ENCODE measurements around the gene GSDME. TPM values are rescaled to one million over a fixed set of nuclear protein-coding genes. Genes with fewer than 3 reads are reported as not detected.

The GSDME gene
- polyA plus RNA-seq, 1 of the 3 experiments (the other 2 are of a cell fraction): 109 TPM

DNA sequence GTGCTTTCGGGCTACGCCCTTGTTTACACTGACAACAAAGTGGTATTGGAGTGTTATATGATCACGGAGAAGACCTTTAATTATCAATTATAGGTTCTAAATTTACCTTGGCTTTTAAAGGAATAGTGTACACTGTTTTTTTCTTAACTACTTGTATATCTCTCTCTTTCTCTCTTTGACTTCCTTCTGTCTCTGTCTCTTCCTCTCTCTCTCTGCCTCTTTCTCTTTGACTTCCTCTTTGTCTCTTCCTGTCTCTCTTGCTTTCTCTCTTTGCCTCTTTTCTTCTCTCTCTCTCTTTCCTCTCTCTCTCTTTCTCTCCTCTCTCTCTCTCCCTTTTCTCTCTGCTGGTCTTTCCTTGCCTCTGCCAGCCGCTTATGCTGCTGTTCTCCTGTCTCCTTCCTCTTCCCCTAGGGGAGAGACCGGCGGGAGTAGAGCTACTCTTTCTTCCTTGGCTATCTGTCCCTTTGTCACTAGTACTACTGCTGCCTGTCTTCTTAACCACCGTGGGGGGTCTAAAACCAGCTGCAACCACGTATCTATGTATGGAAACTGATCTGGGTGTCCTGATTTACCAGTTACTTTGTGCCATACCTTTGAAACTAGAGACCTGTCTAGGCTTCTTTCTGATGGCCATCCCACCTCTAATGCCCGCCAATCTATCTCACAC is 36.9 kb upstream of the GSDME start:
- Histone ChIP-seq H4K20me1 (ENCODE audit: insufficient read depth) (no peaks in the 10 kb centered on the region), H2AFZ (ENCODE audit: low read depth) (no peak overlapping the region), H3K9ac (no peak overlapping the region), H3F3A (replicated peaks; ENCODE audit: insufficient read depth) (peaks cover 11% of the 10 kb centered on the region), H3K79me2 (ENCODE audit: insufficient read depth) (no peaks in the 10 kb centered on the region), H3K9me2 (no peaks in the 10 kb centered on the region), H3K27ac (ENCODE audit: low read depth in 2 of 2, low read length in 1 of 2) (no peak overlapping the region), H3K4me1 (ENCODE audit: control insufficient read depth in 1 of 2, insufficient read depth in 2 of 2, low read depth in 1 of 2, low read length in 1 of 2) (no peaks in the 10 kb centered on the region), H3K9me3 (no peaks in the 10 kb centered on the region), H3K4me3 (ENCODE audit: low read depth in 2 of 2, low read length in 1 of 2) (no peak overlapping the region), H3K4me2 (no peak overlapping the region), H3K36me3 (replicated peaks in 1 of 2; ENCODE audit: control insufficient read depth in 1 of 2, insufficient read depth in 2 of 2, low read length in 1 of 2) (peaks cover 23 to 31% of the 10 kb centered on the region in 2 experiments), H3K27me3 (ENCODE audit: insufficient read depth) (no peaks in the 10 kb centered on the region)
- 90% methylated on average over 9 of the region's 9 CpGs for WGBS (ENCODE audit: low lambda C conversion rate)
- ChIA-PET CTCF (interaction anchor here (1.6 kb wide), 1 partner anchor 18 kb away, joined by 6 read pairs; no protein-coding TSS in a partner anchor), POLR2A (no interaction called here)
- TF ChIP-seq SMC3 (IDR thresholded peaks at IDR 0.05; ENCODE audit: low read depth, low read length): no peak
- no peak for TF ChIP-seq USF1 (IDR thresholded peaks at IDR 0.05; ENCODE audit: borderline replicate concordance, low read depth)
- TF ChIP-seq JUND (IDR thresholded peaks at IDR 0.05): no peak
- no peak for TF ChIP-seq FOXJ3 (CRISPR knock-in tag; IDR thresholded peaks at IDR 0.05)
- TF ChIP-seq, protein P1, sequence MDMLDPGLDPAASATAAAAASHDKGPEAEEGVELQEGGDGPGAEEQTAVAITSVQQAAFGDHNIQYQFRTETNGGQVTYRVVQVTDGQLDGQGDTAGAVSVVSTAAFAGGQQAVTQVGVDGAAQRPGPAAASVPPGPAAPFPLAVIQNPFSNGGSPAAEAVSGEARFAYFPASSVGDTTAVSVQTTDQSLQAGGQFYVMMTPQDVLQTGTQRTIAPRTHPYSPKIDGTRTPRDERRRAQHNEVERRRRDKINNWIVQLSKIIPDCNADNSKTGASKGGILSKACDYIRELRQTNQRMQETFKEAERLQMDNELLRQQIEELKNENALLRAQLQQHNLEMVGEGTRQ (IDR thresholded peaks at IDR 0.05; ENCODE audit: borderline replicate concordance, low read depth, low read length): no peak
- no peak for TF ChIP-seq ELF1 (IDR thresholded peaks at IDR 0.05)
- no peak for TF ChIP-seq MAX (IDR thresholded peaks at IDR 0.05; ENCODE audit: low read depth)
- TF ChIP-seq TCF12 (IDR thresholded peaks at IDR 0.05): no peak
- no peak for TF ChIP-seq REST (IDR thresholded peaks at IDR 0.05; ENCODE audit: low read depth, low read length)
- no peak for TF ChIP-seq TAF1 (IDR thresholded peaks at IDR 0.05; ENCODE audit: borderline replicate concordance, low read depth, low read length)
- no peak for TF ChIP-seq GABPA (IDR thresholded peaks at IDR 0.05; ENCODE audit: low read depth)
- TF ChIP-seq GATA2 (CRISPR knock-in tag; IDR thresholded peaks at IDR 0.05): no peak
- no peak for DNase-seq
